ENCODE measurements around the gene RPL7A.
"Not testable (repeated sequence)": the region's sequence is repeated elsewhere in the genome, so short reads cannot be mapped to it uniquely, and the experiment has no call there.

RPL7A gene

DNA sequence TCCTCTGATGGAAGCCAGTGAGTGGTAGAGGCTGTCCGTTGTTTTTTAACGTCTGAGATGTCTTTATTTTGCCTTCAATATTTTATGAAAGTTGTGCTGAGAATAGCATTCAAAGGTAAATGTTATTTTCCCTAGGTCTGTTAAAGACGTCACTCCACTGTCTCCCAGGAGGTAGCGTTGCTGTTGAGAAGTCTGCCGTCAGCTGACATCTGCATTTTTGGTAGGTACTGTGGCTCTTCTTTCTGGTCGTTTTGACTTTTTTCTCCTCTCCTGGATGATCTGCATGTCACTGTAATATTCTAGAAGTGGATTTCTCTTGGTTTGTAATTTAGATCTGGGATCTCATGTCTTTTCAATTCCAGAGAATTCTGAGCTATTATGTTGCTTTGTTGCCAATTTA is 38.4 kb upstream of the RPL7A start:
- H3K9me2 ChIP-seq (replicated peaks; ENCODE audit: low read depth, low read length), result no peaks in the 10 kb centered on the region
- no peaks in the 10 kb centered on the region for H3K79me2 ChIP-seq (ENCODE audit: insufficient read depth, low read length)
- no peaks in the 10 kb centered on the region for H3K4me1 ChIP-seq (ENCODE audit: insufficient read depth, low read length, poor library complexity, severe bottlenecking)
- no peak overlapping the region for H3K9ac ChIP-seq (ENCODE audit: low read depth, low read length, poor library complexity, severe bottlenecking)
- no peaks in the 10 kb centered on the region for H3K9me3 ChIP-seq (ENCODE audit: insufficient read depth, low read depth, low read length)
- no peaks in the 10 kb centered on the region for H3K27me3 ChIP-seq (ENCODE audit: insufficient read depth, low read length, poor library complexity, severe bottlenecking)
- no peaks in the 10 kb centered on the region for H3K36me3 ChIP-seq (ENCODE audit: insufficient read depth, low read length)
- no peaks in the 10 kb centered on the region for H3F3A ChIP-seq (ENCODE audit: low read depth)
- no peaks in the 10 kb centered on the region for H4K20me1 ChIP-seq (ENCODE audit: insufficient read depth, low read length, poor library complexity, severe bottlenecking)
- no peak overlapping the region for H2AFZ ChIP-seq (ENCODE audit: low read length)
- H3K4me3 ChIP-seq (ENCODE audit: low read length, poor library complexity, severe bottlenecking), result no peak overlapping the region
- no peak for TF ChIP-seq EZH2phosphoT487 (IDR thresholded peaks at IDR 0.05; ENCODE audit: borderline replicate concordance)
- TF ChIP-seq, protein P1, sequence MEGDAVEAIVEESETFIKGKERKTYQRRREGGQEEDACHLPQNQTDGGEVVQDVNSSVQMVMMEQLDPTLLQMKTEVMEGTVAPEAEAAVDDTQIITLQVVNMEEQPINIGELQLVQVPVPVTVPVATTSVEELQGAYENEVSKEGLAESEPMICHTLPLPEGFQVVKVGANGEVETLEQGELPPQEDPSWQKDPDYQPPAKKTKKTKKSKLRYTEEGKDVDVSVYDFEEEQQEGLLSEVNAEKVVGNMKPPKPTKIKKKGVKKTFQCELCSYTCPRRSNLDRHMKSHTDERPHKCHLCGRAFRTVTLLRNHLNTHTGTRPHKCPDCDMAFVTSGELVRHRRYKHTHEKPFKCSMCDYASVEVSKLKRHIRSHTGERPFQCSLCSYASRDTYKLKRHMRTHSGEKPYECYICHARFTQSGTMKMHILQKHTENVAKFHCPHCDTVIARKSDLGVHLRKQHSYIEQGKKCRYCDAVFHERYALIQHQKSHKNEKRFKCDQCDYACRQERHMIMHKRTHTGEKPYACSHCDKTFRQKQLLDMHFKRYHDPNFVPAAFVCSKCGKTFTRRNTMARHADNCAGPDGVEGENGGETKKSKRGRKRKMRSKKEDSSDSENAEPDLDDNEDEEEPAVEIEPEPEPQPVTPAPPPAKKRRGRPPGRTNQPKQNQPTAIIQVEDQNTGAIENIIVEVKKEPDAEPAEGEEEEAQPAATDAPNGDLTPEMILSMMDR (conservative IDR thresholded peaks at IDR 0.05; ENCODE audit: low read length), result no peak
- no peak overlapping the region for H3K4me2 ChIP-seq (ENCODE audit: low read depth, low read length, poor library complexity, severe bottlenecking)

DNA sequence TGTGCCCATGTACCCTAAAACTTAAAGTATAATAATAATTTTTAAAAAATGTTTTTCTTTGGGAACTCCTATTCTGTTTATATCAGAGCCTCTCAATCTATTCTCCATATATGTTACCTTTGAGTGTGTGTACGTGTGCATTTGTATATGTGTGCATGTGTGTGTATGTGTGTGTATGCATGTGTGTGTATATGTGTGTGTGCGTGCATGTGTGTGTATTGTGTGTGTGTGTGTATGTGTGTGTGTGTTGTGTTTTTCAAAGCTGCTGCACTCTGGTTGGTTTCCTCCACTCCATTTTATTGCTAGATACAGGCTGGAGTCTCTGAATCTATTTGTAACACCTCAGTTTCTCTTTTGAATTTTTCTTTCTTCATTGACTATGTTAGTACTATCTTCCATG is 32.0 kb upstream of the RPL7A start:
- no peaks in the 10 kb centered on the region for H3K4me1 ChIP-seq (ENCODE audit: insufficient read depth, low read length, poor library complexity, severe bottlenecking)
- no peaks in the 10 kb centered on the region for H3F3A ChIP-seq (ENCODE audit: low read depth)
- no peaks in the 10 kb centered on the region for H4K20me1 ChIP-seq (ENCODE audit: insufficient read depth, low read length, poor library complexity, severe bottlenecking)
- no peak overlapping the region for H3K4me3 ChIP-seq (ENCODE audit: low read length, poor library complexity, severe bottlenecking)
- H3K79me2 ChIP-seq (ENCODE audit: insufficient read depth, low read length), result no peaks in the 10 kb centered on the region
- H3K4me2 ChIP-seq (ENCODE audit: low read depth, low read length, poor library complexity, severe bottlenecking), result no peak overlapping the region
- no peaks in the 10 kb centered on the region for H3K27me3 ChIP-seq (ENCODE audit: insufficient read depth, low read length, poor library complexity, severe bottlenecking)
- H2AFZ ChIP-seq (ENCODE audit: low read length), result no peak overlapping the region
- H3K9me2 ChIP-seq (replicated peaks; ENCODE audit: low read depth, low read length), result no peaks in the 10 kb centered on the region
- no peaks in the 10 kb centered on the region for H3K9me3 ChIP-seq (ENCODE audit: insufficient read depth, low read depth, low read length)
- H3K36me3 ChIP-seq (ENCODE audit: insufficient read depth, low read length), result no peaks in the 10 kb centered on the region
- H3K9ac ChIP-seq (ENCODE audit: low read depth, low read length, poor library complexity, severe bottlenecking), result no peak overlapping the region
- TF ChIP-seq, protein P1 (conservative IDR thresholded peaks at IDR 0.05; ENCODE audit: low read length), result no peak
- no peak for TF ChIP-seq EZH2phosphoT487 (IDR thresholded peaks at IDR 0.05; ENCODE audit: borderline replicate concordance)

GRCh38 chr9:133317551-133317950 is 30.5 kb upstream of the RPL7A start:
- not testable (repeated sequence) for H3K9ac ChIP-seq (ENCODE audit: low read depth, low read length, poor library complexity, severe bottlenecking); H3F3A ChIP-seq (ENCODE audit: low read depth); H4K20me1 ChIP-seq (ENCODE audit: insufficient read depth, low read length, poor library complexity, severe bottlenecking)

GRCh38 chr9:133320421-133320881 is 27.6 kb upstream of the RPL7A start:
- Histone ChIP-seq H3F3A (ENCODE audit: low read depth) (no peaks in the 10 kb centered on the region), H4K20me1 (ENCODE audit: insufficient read depth, low read length, poor library complexity, severe bottlenecking) (no peaks in the 10 kb centered on the region), H2AFZ (ENCODE audit: low read length) (no peak overlapping the region), H3K4me1 (ENCODE audit: insufficient read depth, low read length, poor library complexity, severe bottlenecking) (no peaks in the 10 kb centered on the region), H3K9ac (ENCODE audit: low read depth, low read length, poor library complexity, severe bottlenecking) (no peak overlapping the region), H3K9me3 (ENCODE audit: insufficient read depth, low read depth, low read length) (no peaks in the 10 kb centered on the region), H3K36me3 (ENCODE audit: insufficient read depth, low read length) (no peaks in the 10 kb centered on the region), H3K4me2 (ENCODE audit: low read depth, low read length, poor library complexity, severe bottlenecking) (no peak overlapping the region), H3K4me3 (ENCODE audit: low read length, poor library complexity, severe bottlenecking) (no peak overlapping the region), H3K27me3 (ENCODE audit: insufficient read depth, low read length, poor library complexity, severe bottlenecking) (no peaks in the 10 kb centered on the region), H3K79me2 (ENCODE audit: insufficient read depth, low read length) (no peaks in the 10 kb centered on the region), H3K9me2 (replicated peaks; ENCODE audit: low read depth, low read length) (no peaks in the 10 kb centered on the region)
- TF ChIP-seq, protein P1 (conservative IDR thresholded peaks at IDR 0.05; ENCODE audit: low read length), result no peak
- no peak for TF ChIP-seq EZH2phosphoT487 (IDR thresholded peaks at IDR 0.05; ENCODE audit: borderline replicate concordance)

More at GRCh38 chr9:133317551-133317950, 30.5 kb upstream of the RPL7A start:
- H2AFZ ChIP-seq (ENCODE audit: low read length); H3K4me1 ChIP-seq (ENCODE audit: insufficient read depth, low read length, poor library complexity, severe bottlenecking); H3K4me2 ChIP-seq (ENCODE audit: low read depth, low read length, poor library complexity, severe bottlenecking); H3K79me2 ChIP-seq (ENCODE audit: insufficient read depth, low read length); H3K27me3 ChIP-seq (ENCODE audit: insufficient read depth, low read length, poor library complexity, severe bottlenecking); H3K9me2 ChIP-seq (replicated peaks; ENCODE audit: low read depth, low read length); H3K4me3 ChIP-seq (ENCODE audit: low read length, poor library complexity, severe bottlenecking); H3K9me3 ChIP-seq (ENCODE audit: insufficient read depth, low read depth, low read length); H3K36me3 ChIP-seq (ENCODE audit: insufficient read depth, low read length): not testable (repeated sequence)
